GM19468 (cell line): ENCODE results near the gene GRIA2.

Source experiments
- ATAC-seq: cut with Tn5 transposase; IDR thresholded peaks from one replicate; pipeline ENCODE4 v1.9.1; 2021; ENCODE audit warnings: mild to moderate bottlenecking, moderate library complexity, moderate number of reproducible peaks; ENCODE audit not compliant: unreplicated experiment; ENCODE audit errors: extremely low read depth

Gene GRIA2

DNA sequence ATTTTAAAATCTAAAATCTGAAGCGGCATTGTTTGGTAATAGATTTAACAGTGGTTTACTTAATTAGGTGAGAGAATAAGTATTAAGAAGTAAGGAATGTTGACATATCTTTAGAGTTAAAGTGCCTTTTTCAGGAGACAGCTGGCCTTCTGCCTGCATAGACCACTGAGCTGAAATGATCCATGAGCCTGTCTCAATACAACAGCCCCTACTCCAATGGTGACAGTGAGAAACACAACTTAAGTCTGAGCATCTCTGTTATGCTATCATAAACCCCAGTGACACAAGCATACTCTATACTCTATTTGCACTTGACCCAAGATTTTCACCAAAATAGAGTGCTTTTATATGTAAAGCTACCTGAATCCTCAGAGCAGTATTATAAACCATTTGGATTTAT, 137.9 kb downstream of the GRIA2 start:
- no peak for ATAC-seq

DNA sequence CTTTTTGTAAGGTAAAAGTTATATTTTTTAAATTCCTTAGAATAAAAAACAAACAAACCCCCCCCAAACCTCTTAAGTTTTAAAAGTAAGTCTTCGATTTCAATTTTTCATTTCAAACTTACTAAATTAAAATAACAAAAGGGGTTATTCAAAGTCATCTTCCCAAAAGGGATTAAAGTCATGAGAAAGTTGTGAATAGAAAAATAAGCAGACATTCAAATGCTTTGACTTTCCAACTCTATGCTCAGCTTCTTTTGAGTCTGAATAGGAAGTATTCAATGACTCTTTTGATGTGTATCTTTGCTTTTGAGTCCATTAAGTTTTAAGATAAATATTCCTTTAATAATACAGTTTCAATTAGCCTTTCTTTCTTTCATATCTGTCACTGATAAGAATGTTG, 138.3 kb downstream of the GRIA2 start:
- ATAC-seq, result no peak

DNA sequence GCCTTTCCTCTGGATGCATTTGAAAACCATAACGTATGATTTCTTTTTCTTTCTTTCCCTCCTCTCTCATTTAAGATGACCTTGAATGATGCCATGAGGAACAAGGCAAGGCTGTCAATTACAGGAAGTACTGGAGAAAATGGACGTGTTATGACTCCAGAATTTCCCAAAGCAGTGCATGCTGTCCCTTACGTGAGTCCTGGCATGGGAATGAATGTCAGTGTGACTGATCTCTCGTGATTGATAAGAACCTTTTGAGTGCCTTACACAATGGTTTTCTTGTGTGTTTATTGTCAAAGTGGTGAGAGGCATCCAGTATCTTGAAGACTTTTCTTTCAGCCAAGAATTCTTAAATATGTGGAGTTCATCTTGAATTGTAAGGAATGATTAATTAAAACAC, 142.8 kb downstream of the GRIA2 start:
- no peak for ATAC-seq

DNA sequence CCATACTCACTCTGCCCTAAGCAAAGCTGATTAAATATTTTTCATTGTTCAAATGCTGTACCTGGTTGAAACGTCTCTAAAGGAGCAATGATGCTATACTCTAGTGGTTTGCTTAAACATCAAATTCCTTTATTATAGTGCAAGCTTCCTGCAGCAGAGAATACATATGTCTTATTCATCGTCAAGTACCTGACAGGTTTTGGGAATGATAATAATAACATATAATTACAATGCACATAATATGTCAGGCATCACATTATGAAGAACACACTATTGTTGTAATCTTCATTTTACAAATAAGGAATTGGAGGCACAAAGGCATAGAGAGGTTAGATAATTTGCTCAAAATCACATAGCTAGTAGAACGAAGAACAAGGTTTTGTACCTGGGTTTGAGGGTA, 151.6 kb downstream of the GRIA2 start:
- no peak for ATAC-seq

DNA sequence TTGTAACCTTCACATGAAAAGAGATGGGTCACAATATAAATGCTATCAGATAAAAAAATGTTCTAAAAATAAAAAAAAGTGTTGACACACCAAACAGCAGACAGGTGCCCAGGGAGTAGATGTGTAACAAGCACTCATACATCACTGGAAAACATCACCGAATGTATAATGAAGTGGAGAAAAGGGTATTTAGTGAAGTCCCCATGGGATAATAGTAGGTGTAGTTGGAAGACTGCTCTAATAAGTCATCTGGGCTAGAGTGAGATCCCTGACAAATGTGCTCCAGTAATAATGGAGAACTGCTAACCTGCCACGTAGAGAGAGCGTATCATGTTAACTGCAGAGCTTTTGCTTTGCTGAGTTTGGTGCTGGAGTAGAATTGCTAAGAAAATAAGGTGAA, 152.0 kb downstream of the GRIA2 start:
- no peak for ATAC-seq

DNA sequence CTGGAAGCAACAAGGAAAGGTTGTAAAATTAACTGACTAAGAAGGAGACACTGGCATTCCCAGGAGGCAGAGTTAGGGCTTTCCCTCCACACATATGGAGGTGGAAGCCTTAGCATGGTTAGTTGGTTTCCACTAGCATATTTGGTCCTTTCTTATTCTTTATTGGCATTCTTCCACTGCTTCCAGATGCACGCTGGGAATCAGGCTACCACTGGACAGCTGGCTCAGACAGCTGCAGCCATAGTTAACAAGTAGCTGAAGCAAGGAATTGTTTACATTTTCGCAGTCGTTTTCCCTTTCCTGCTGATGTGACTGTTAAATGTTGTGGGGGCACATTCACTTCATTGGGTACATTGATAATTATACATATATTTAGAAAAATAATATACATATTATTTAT, 169.2 kb downstream of the GRIA2 start:
- no peak for ATAC-seq

DNA sequence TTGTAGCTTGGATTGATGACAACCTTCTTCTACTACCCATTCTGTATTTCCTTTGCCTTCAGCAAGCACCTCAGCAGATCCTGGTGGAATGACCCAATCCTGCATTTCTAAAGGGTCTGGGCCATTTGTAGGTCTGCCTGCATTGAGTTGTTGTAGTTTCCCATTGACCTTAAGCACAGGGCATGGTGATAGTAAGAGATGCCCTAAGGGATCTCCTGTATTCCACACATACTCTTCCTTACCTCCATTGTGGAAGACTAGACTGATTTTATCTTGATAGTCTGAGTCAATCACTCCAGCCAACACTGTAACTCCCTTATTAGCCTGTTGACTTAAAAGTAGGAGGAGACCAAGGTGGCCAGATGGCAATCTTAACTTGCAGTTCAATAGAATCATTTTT, 184.5 kb downstream of the GRIA2 start:
- ATAC-seq, result no peak
